Right lung (tissue), 5 donors: ENCODE data around the gene ZNF212. TPM values are rescaled to one million over a fixed set of nuclear protein-coding genes. Genes with fewer than 3 reads are reported as not detected.

Experiments used
- polyA plus RNA-seq, 5 donors: library from polyadenylated mRNA; unstranded; fragments of 120-200 nt; gene quantifications; one replicate each; pipeline versions ENCODE4 v1.2.1 to v1.2.3, GENCODE V29; 2013; ENCODE audit warnings: inconsistent platforms in 1 of 5, low replicate concordance in 1 of 5; ENCODE audit not compliant: insufficient read length in 5 of 5, insufficient read depth in 1 of 5

Gene ZNF212
- polyA plus RNA-seq, 5 donors: 13.6 to 17.6 (median 16.2) TPM

Other genes with a start within 250 kb of the ZNF212 start
- 100 to 1,000 TPM; 142 to 177 (median 164) TPM for gene PDIA4, start 211.1 kb upstream of the ZNF212 start, polyA plus RNA-seq
- 1 to 10 TPM; 6.0 to 7.6 (median 6.7) TPM for gene ZNF786, start 148.9 kb upstream of the ZNF212 start, polyA plus RNA-seq
- 1 to 10 TPM; 3.7 to 6.0 (median 5.0) TPM for gene ZNF425, start 113.3 kb upstream of the ZNF212 start, polyA plus RNA-seq
- 10 to 100 TPM; 11.5 to 13.4 (median 12.2) TPM for gene ZNF398, start 92.2 kb upstream of the ZNF212 start, polyA plus RNA-seq
- gene ZNF282, start 44.1 kb upstream of the ZNF212 start, polyA plus RNA-seq: 10 to 100 TPM; 20.7 to 28.5 (median 25.3) TPM
- 10 to 100 TPM; 12.2 to 20.4 (median 18.6) TPM for gene ZNF783, start 22.5 kb downstream of the ZNF212 start, polyA plus RNA-seq
- 10 to 100 TPM in 4 of 5 donors, 1 to 10 TPM in 1; 9.3 to 16.0 (median 12.3) TPM for gene ZNF777, start 221.4 kb downstream of the ZNF212 start, polyA plus RNA-seq